ENCODE measurements around the gene PPIP5K2. TPM values are rescaled to one million over a fixed set of nuclear protein-coding genes. Genes with fewer than 3 reads are reported as not detected.
A peak's percentile ranks its signal among the peaks of the same experiment; 100 is the strongest.

Gene PPIP5K2
- total RNA-seq, 2 donors from 2014 or later = 23.1 to 29.6 TPM

DNA sequence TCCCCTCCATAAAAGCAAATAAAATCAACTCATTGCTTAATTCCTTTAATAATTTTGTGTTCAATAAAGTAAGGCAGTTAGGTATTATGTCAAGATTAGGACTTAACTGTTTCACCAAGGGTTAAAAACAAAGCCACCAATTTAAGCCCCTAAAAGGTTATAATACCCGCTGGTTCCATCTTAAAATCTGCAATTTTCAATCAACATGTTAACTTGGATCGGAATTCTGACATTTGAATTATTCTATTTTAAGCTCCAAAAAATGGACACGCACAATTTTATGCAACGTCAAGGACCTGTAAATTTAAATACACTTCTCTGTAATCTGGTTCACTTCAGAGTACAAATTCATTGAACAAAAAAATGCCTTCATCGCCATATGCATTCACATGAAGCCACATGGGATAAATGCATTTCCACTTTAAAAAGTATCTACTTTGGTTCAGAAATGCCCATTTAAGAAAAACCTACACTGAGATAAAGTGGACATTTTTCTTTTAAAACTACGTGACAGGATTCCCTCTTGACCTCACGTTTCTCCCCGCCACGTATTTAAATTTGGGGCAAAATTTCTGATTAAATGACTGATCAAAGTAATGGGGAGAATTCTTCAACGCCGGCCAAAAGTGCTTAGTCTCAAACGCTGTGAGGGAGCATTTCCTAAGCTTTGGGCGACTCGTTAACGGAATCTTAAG lies 884 bp upstream of the PPIP5K2 start:
- Histone ChIP-seq H3K9me3 (no peaks in the 10 kb centered on the region), H3K27ac (peak overlapping the region; percentile 92 to 99 (median 96)), H3K36me3 (replicated peaks in 1 of 2; ENCODE audit: insufficient read depth in 1 of 2, low read depth in 2 of 2) (no peaks in the 10 kb centered on the region), H3K27me3 (no peaks in the 10 kb centered on the region), H3K4me3 (peak overlapping the region; percentile 42 to 98), H3K4me1 (peaks cover 22% of the 10 kb centered on the region)
- ATAC-seq (no peak), DNase-seq (no peak)
- WGBS, 2 donors = 1% methylated on average over 15 of the region's 15 CpGs
- TF ChIP-seq, protein P1, sequence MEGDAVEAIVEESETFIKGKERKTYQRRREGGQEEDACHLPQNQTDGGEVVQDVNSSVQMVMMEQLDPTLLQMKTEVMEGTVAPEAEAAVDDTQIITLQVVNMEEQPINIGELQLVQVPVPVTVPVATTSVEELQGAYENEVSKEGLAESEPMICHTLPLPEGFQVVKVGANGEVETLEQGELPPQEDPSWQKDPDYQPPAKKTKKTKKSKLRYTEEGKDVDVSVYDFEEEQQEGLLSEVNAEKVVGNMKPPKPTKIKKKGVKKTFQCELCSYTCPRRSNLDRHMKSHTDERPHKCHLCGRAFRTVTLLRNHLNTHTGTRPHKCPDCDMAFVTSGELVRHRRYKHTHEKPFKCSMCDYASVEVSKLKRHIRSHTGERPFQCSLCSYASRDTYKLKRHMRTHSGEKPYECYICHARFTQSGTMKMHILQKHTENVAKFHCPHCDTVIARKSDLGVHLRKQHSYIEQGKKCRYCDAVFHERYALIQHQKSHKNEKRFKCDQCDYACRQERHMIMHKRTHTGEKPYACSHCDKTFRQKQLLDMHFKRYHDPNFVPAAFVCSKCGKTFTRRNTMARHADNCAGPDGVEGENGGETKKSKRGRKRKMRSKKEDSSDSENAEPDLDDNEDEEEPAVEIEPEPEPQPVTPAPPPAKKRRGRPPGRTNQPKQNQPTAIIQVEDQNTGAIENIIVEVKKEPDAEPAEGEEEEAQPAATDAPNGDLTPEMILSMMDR (IDR thresholded peaks at IDR 0.05) = no peak
- TF ChIP-seq POLR2A (IDR thresholded peaks at IDR 0.05) = no peak
- intact Hi-C loops (cut with DNase I) = no loop called here

DNA sequence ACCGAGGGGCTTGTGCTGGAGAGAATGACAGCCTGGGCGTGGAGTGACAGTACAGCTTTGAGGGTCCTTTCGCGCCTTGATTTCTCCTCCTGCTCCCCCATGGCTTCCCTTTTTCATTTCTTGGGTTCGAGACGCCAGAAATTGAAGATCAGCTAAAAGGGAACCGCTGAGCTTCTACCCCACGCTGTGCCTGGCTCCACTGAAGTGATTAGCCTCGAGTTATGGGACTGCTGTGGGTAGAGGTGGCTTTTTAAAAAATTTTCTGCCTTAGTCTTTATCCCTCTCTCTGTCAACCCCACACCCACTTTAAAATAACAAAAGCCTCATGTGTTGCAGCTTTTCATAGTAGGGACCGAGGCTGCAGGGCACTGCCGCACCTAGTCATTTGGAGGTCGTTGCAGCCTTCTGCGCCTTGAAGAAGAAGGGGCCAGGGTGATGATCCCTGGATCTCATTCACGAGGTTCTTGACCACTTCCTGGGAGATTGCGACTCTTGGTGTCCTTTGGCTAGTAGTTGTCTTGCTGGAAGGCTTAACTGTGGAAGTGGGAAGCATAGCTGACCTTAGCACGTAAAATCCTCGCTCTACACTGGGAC lies 603 bp downstream of the PPIP5K2 start:
- H3K27ac ChIP-seq = peak overlapping the region; percentile 74 to 99 (median 94)
- no peak for ATAC-seq
- no peaks in the 10 kb centered on the region for H3K36me3 ChIP-seq (replicated peaks in 1 of 2; ENCODE audit: insufficient read depth in 1 of 2, low read depth in 2 of 2)
- intact Hi-C loops (cut with DNase I) = no loop called here
- no peaks in the 10 kb centered on the region for H3K27me3 ChIP-seq
- DNase-seq = peak in 1 of 4 donors; percentile 8
- H3K4me1 ChIP-seq = peaks cover 22% of the 10 kb centered on the region
- WGBS, 2 donors = 0 to 1% methylated on average over 16 to 17 of the region's 17 CpGs
- H3K9me3 ChIP-seq = no peaks in the 10 kb centered on the region
- TF ChIP-seq, protein P1 (IDR thresholded peaks at IDR 0.05) = no peak
- no peak for TF ChIP-seq POLR2A (IDR thresholded peaks at IDR 0.05)
- peak overlapping the region; percentile 80 to 98 for H3K4me3 ChIP-seq

DNA sequence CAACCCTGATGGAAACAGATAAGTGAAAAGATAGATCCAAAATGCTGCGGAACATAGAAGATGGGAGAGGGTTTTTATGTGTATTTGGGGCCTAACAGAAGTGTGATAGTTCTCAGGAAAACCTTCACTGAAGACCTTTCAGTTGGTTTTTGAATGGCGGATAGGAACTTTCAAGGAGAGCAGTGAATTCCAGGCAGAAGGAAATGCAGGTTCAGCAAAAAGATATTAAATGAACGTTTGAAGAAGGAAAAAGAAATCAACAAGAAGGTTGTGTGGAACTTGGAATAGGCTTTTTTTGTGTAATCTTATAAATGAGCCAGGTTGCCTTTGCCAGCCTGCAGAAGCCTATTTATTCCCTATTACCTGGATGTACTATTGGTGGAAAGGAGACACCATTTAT lies 2.1 kb downstream of the PPIP5K2 start:
- Histone ChIP-seq H3K4me3 (no peak overlapping the region), H3K9me3 (no peaks in the 10 kb centered on the region), H3K4me1 (peaks cover 15% of the 10 kb centered on the region), H3K27me3 (no peaks in the 10 kb centered on the region), H3K36me3 (replicated peaks in 1 of 2; ENCODE audit: insufficient read depth in 1 of 2, low read depth in 2 of 2) (no peaks in the 10 kb centered on the region), H3K27ac (no peak overlapping the region)
- DNase-seq = no peak
- TF ChIP-seq, protein P1 (IDR thresholded peaks at IDR 0.05) = no peak
- TF ChIP-seq POLR2A (IDR thresholded peaks at IDR 0.05) = no peak
- ATAC-seq = no peak
- intact Hi-C loops (cut with DNase I) = no loop called here
- WGBS, 2 donors = 49 to 50% methylated on average over 3 of the region's 3 CpGs

DNA sequence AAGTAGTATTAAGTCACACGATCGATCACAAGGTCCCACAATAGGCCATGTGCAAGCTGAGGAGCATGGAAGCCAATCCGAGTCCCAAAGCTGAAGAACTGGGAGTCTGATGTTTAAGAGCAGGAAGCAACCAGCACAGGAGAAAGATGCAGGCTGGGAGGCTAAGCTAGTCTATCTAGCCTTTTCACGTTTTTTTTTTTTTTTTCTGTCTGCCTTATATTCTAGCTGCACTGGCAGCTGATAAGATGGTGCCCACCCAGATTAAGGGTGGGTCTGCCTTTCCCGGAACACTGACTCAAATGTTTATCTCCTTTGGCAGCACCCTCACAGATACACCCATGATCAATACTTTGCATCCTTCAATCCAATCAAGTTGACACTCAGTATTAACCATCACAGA lies 6.5 kb downstream of the PPIP5K2 start:
- H3K9me3 ChIP-seq = no peaks in the 10 kb centered on the region
- no peak overlapping the region for H3K27ac ChIP-seq
- H3K4me1 ChIP-seq = peaks cover 12% of the 10 kb centered on the region
- 74 to 78% methylated on average over 5 of the region's 5 CpGs for WGBS, 2 donors
- ATAC-seq = no peak
- H3K4me3 ChIP-seq = no peak overlapping the region
- H3K27me3 ChIP-seq = no peaks in the 10 kb centered on the region
- TF ChIP-seq, protein P1 (IDR thresholded peaks at IDR 0.05) = no peak
- TF ChIP-seq POLR2A (IDR thresholded peaks at IDR 0.05) = no peak
- no peak for DNase-seq
- intact Hi-C loops (cut with DNase I) = no loop called here
- H3K36me3 ChIP-seq (replicated peaks in 1 of 2; ENCODE audit: insufficient read depth in 1 of 2, low read depth in 2 of 2) = no peaks in the 10 kb centered on the region

All from body of pancreas (tissue), 4 donors.